SU-DHL-6 (cell line): ENCODE data around the gene DNMT1.

Experiments
- CTCF ChIP-seq: fragments of 200-600 bp; sonication (generic); IDR thresholded peaks from one replicate; pipeline ENCODE4 v1.5.1; 2017; ENCODE audit warnings: antibody characterized with exemption, mild to moderate bottlenecking, low read length, moderate library complexity; ENCODE audit not compliant: insufficient read depth, poor library complexity, severe bottlenecking
- EZH2phosphoT487 ChIP-seq: fragments of 200-600 bp; sonication (generic), shearing (Covaris generic); conservative IDR thresholded peaks from 2 replicates; pipeline ENCODE4 v1.6.1; 2018; ENCODE audit warnings: mild to moderate bottlenecking, antibody characterized with exemption, low read length, moderate library complexity, mixed read lengths

GRCh38 chr19:10126213-10126639 is 68.5 kb downstream of the DNMT1 start:
- no peak for TF ChIP-seq EZH2phosphoT487
- TF ChIP-seq CTCF: no peak
